GM12878 (cell line): ENCODE results near the gene EEFSEC. TPM values are rescaled to one million over a fixed set of nuclear protein-coding genes. Genes with fewer than 3 reads are reported as not detected.

Source experiments
- ATAC-seq: fragments of 200-7000 bp; cut with Tn5 transposase; 3 replicates; pipeline ENCODE4 v1.9.1; 2020; ENCODE audit warnings: mild to moderate bottlenecking, moderate library complexity
- BruUV-seq: library from RNA; stranded (reverse); fragments of 400-500 nt; replicated peaks from 2 replicates; lab custom pipeline; 2021; lab: Mats Ljungman, UMichigan
- CTCF ChIA-PET: fragments of 300-600 bp; sonication (Branson Sonifier 250); formaldehyde crosslinking; extraction: SDS; loops from one replicate; lab custom pipeline; 2021; ENCODE audit warnings: inconsistent platforms; lab: Yijun Ruan, JAX
- POLR2A ChIA-PET: fragments of 350-600 bp; formaldehyde crosslinking; extraction: SDS; loops from one replicate; lab custom pipeline; 2021; ENCODE audit warnings: inconsistent platforms; lab: Charles Lee
- RAD21 ChIA-PET: fragments of 300-600 bp; sonication (Branson Sonifier 250); formaldehyde crosslinking; loops from one replicate; lab custom pipeline; 2023; ENCODE audit warnings: antibody characterized with exemption; ENCODE audit not compliant: unreplicated experiment; lab: Charles Lee
- SMC1A ChIA-PET: fragments of 300-600 bp; sonication (Branson Sonifier 250); formaldehyde crosslinking; loops from one replicate; lab custom pipeline; 2023; ENCODE audit not compliant: unreplicated experiment, uncharacterized antibody; lab: Charles Lee
- DNase-seq: peaks from one replicate; pipeline ENCODE4 v3.0.0-alpha.2; 2011; ENCODE audit warnings: low read depth, low spot score
- FAIRE-seq: peaks from 3 replicates; lab custom pipeline; 2011; peaks lifted over from hg19 to GRCh38; lab: Jason Lieb, UNC
- H2AFZ ChIP-seq: 2 replicates; pipeline ENCODE4 v1.6.0; 2011; ENCODE audit warnings: low read depth, low read length, control low read depth; ENCODE audit not compliant: control insufficient read depth
- H3K27ac ChIP-seq: 2 replicates; pipeline ENCODE4 v1.5.1; 2011; ENCODE audit warnings: control low read depth; ENCODE audit not compliant: control insufficient read depth, insufficient read depth
- H3K27me3 ChIP-seq, 2 experiments: replicated peaks in 1 of 2; 2 replicates each; pipeline versions ENCODE4 v1.6.0 to v1.6.1; 2011; ENCODE audit warnings: low read length in 1 of 2; ENCODE audit not compliant: control insufficient read depth in 2 of 2, insufficient read depth in 2 of 2
- H3K36me3 ChIP-seq, 2 experiments: 2 replicates each; pipeline ENCODE4 v1.5.1; 2011; ENCODE audit warnings: low read length in 1 of 2; ENCODE audit not compliant: control insufficient read depth in 2 of 2, insufficient read depth in 2 of 2
- H3K4me1 ChIP-seq: 2 replicates; pipeline ENCODE4 v1.6.1; 2011; ENCODE audit warnings: mild to moderate bottlenecking, low read length, moderate library complexity, mixed read lengths; ENCODE audit not compliant: control insufficient read depth, insufficient read depth
- H3K4me2 ChIP-seq: 2 replicates; pipeline ENCODE4 v1.6.0; 2011; ENCODE audit warnings: control low read depth; ENCODE audit not compliant: control insufficient read depth, insufficient read depth
- H3K4me3 ChIP-seq: fragments of 200-600 bp; sonication (generic); 2 replicates; pipeline ENCODE4 v1.5.1; 2016
- H3K79me2 ChIP-seq: 2 replicates; pipeline ENCODE4 v1.6.0; 2011; ENCODE audit warnings: low read length; ENCODE audit not compliant: control insufficient read depth, insufficient read depth
- H3K9ac ChIP-seq: 2 replicates; pipeline ENCODE4 v1.8.0; 2011; ENCODE audit warnings: low read length, control low read depth, mixed read lengths; ENCODE audit not compliant: control insufficient read depth, insufficient read depth
- H3K9me3 ChIP-seq: replicated peaks from 3 replicates; pipeline ENCODE4 v1.5.1; 2011; ENCODE audit warnings: mild to moderate bottlenecking, low read length; ENCODE audit not compliant: control insufficient read depth, insufficient read depth
- H4K20me1 ChIP-seq: 2 replicates; pipeline ENCODE4 v1.6.0; 2011; ENCODE audit not compliant: control insufficient read depth, insufficient read depth
- HDAC2 ChIP-seq: fragments of 200-600 bp; sonication (generic); IDR thresholded peaks from 2 replicates; pipeline ENCODE4 v1.6.1; 2017
- IKZF2 ChIP-seq, 2 experiments: fragments of 450-650 bp; IDR thresholded peaks; 2 replicates each; pipeline ENCODE4 v1.6.1; 2017; ENCODE audit warnings: mild to moderate bottlenecking in 2 of 2, moderate library complexity in 2 of 2
- IRF5 ChIP-seq: fragments of 450-650 bp; IDR thresholded peaks from 2 replicates; pipeline ENCODE4 v1.6.1; 2017; ENCODE audit warnings: borderline replicate concordance
- KLF5 ChIP-seq: fragments of 450-650 bp; IDR thresholded peaks from 2 replicates; pipeline ENCODE4 v1.6.1; 2014; ENCODE audit warnings: mild to moderate bottlenecking; ENCODE audit not compliant: partially characterized antibody
- LARP7 ChIP-seq: fragments of 450-650 bp; IDR thresholded peaks from 2 replicates; pipeline ENCODE4 v1.6.1; 2017; ENCODE audit warnings: mild to moderate bottlenecking
- MTA2 ChIP-seq: fragments of 450-650 bp; IDR thresholded peaks from 2 replicates; pipeline ENCODE4 v1.6.1; 2016; ENCODE audit warnings: low read depth, mild to moderate bottlenecking, moderate library complexity
- NR2C2 ChIP-seq: IDR thresholded peaks from 2 replicates; pipeline ENCODE4 v1.6.1; 2011; ENCODE audit warnings: borderline replicate concordance, low read depth; ENCODE audit not compliant: control insufficient read depth, insufficient read length
- PAX5 ChIP-seq: IDR thresholded peaks from 2 replicates; pipeline ENCODE4 v1.6.1; 2011; ENCODE audit warnings: low read depth, low read length, borderline replicate concordance
- POLR2AphosphoS2 ChIP-seq: IDR thresholded peaks from 2 replicates; pipeline ENCODE4 v1.6.1; 2011; ENCODE audit warnings: low read depth, mild to moderate bottlenecking, low read length, improper control_type of control experiment, moderate library complexity
- RBBP5 ChIP-seq: fragments of 200-600 bp; sonication (generic); conservative IDR thresholded peaks from 2 replicates; pipeline ENCODE4 v1.6.1; 2016
- SMC3 ChIP-seq: IDR thresholded peaks from 2 replicates; pipeline ENCODE4 v1.6.1; 2011; ENCODE audit warnings: low read length, improper control_type of control experiment, borderline replicate concordance
- SUZ12 ChIP-seq: fragments of 200-600 bp; sonication (generic); IDR thresholded peaks from one replicate; pipeline ENCODE4 v1.6.1; 2018; ENCODE audit warnings: antibody characterized with exemption, mild to moderate bottlenecking; ENCODE audit not compliant: unreplicated experiment
- TCF12 ChIP-seq: IDR thresholded peaks from 2 replicates; pipeline ENCODE4 v1.6.1; 2011; ENCODE audit warnings: low read depth, mild to moderate bottlenecking, low read length
- YBX1 ChIP-seq: fragments of 450-650 bp; IDR thresholded peaks from 2 replicates; pipeline ENCODE4 v1.6.1; 2016; ENCODE audit warnings: antibody characterized with exemption
- ZNF274 ChIP-seq: IDR thresholded peaks from one replicate; pipeline ENCODE4 v1.8.0; 2011; ENCODE audit not compliant: insufficient read length, insufficient read depth
- WGBS: methylation state at CpG from one replicate; pipeline ENCODE4 v1.1.6; 2016; ENCODE audit warnings: low lambda C conversion rate; ENCODE audit not compliant: insufficient replicate concordance, insufficient coverage; ENCODE audit errors: missing lambda C conversion rate; 5-methylcytosine and 5-hydroxymethylcytosine counted together
- in situ Hi-C: fragments of 300-500 bp; cut with MboI; formaldehyde crosslinking; loops from 9 replicates; pipeline ENCODE4 v1.14.3; 2018; ENCODE audit warnings: mixed read lengths
- intact Hi-C: fragments of 100-400 bp; cut with micrococcal nuclease; formaldehyde crosslinking; loops from one replicate; pipeline ENCODE4 v1.14.2; 2022; ENCODE audit not compliant: unreplicated experiment
- polyA plus RNA-seq, 11 experiments: library from polyadenylated mRNA; depleted of rRNA in 4 of 11; unstranded in 6 of 11; stranded (reverse) in 5 of 11; fragments of >200 nt; fragmentation: Nextera tagmentation in 4 of 11; fragmentation: Illumina TruSeq in 1 of 11; extraction: Ambion mirVana in 4 of 11; extraction: Trizol in 1 of 11; gene quantifications; 1 replicate in 1 of 11; 2 replicates in 10 of 11; pipeline versions ENCODE4 v1.2.1 to v1.2.3, GENCODE V29; 2011 to 2016; ENCODE audit warnings: inconsistent platforms in 2 of 11, missing spikeins in 2 of 11, low read depth in 1 of 11
- total RNA-seq, 4 experiments: library from RNA; depleted of rRNA in 3 of 4; stranded (reverse); fragments of >200 nt in 3 of 4; fragmentation: Illumina TruSeq in 1 of 4; extraction: Trizol in 1 of 4; gene quantifications; 2 replicates each; pipeline versions ENCODE4 v1.2.1 to v1.2.3, GENCODE V29; 2013 to 2021
- TF ChIP-seq, protein P1 (sequence below): IDR thresholded peaks from 2 replicates; pipeline ENCODE4 v1.6.1; 2011; ENCODE audit warnings: low read depth, low read length, improper control_type of control experiment, borderline replicate concordance
- TF ChIP-seq, protein P2 (sequence below): fragments of 450-650 bp; IDR thresholded peaks from 2 replicates; pipeline ENCODE4 v1.6.1; 2017; ENCODE audit warnings: mild to moderate bottlenecking, moderate library complexity
- TF ChIP-seq, protein P3 (sequence below): fragments of 450-650 bp; IDR thresholded peaks from 2 replicates; pipeline ENCODE4 v1.6.1; 2017; ENCODE audit warnings: mild to moderate bottlenecking, low read depth, inconsistent platforms; ENCODE audit not compliant: poor library complexity, severe bottlenecking

Gene EEFSEC
- total and polyA plus RNA-seq, 10 of the 15 experiments (the other 5 are each of a cell fraction or from before 2014, with no cell fraction given): 0.29 to 29.1 (median 16.1) TPM

GRCh38 chr3:128111147-128111546, 42.1 kb upstream of the EEFSEC start:
- H3K27ac ChIP-seq: no peak overlapping the region
- intact Hi-C loops (no loop called here), in situ Hi-C loops (no loop called here)
- CTCF ChIA-PET: interaction anchor here (0.8 to 1.3 kb wide), 3 partner anchors 13 to 326 kb away, joined by 3 to 4 read pairs (median 3); partner anchors contain the start of gene RUVBL1
- ATAC-seq (no peak), FAIRE-seq (no peak), DNase-seq (no peak)
- no peak overlapping the region for H2AFZ ChIP-seq
- peaks cover 22% of the 10 kb centered on the region for H3K79me2 ChIP-seq
- RAD21 ChIA-PET: no interaction called here
- BruUV-seq: no TSS peak
- H3K36me3 ChIP-seq: peaks cover 2 to 16% of the 10 kb centered on the region in 2 experiments
- H4K20me1 ChIP-seq: no peaks in the 10 kb centered on the region
- no peak overlapping the region for H3K4me2 ChIP-seq
- H3K9ac ChIP-seq: no peak overlapping the region
- 95% methylated on average over 5 of the region's 5 CpGs for WGBS
- POLR2A ChIA-PET: no interaction called here
- no peaks in the 10 kb centered on the region for H3K9me3 ChIP-seq
- H3K27me3 ChIP-seq: no peaks in the 10 kb centered on the region
- peaks cover 17% of the 10 kb centered on the region for H3K4me1 ChIP-seq
- SMC1A ChIA-PET: interaction anchor here (0.5 to 1.2 kb wide), 3 partner anchors 8 to 16 kb away, joined by 3 read pairs; no protein-coding TSS in a partner anchor
- H3K4me3 ChIP-seq: no peak overlapping the region
- TF ChIP-seq NR2C2 (no peak), PAX5 (no peak), LARP7 (no peak), HDAC2 (no peak), ZNF274 (no peak), YBX1 (no peak), MTA2 (no peak), POLR2AphosphoS2 (no peak), IKZF2 (IDR thresholded peaks at IDR 0.05) (no peak), IRF5 (no peak), SUZ12 (no peak), RBBP5 (no peak), SMC3 (no peak), TCF12 (no peak), KLF5 (no peak)
- TF ChIP-seq, protein P1, sequence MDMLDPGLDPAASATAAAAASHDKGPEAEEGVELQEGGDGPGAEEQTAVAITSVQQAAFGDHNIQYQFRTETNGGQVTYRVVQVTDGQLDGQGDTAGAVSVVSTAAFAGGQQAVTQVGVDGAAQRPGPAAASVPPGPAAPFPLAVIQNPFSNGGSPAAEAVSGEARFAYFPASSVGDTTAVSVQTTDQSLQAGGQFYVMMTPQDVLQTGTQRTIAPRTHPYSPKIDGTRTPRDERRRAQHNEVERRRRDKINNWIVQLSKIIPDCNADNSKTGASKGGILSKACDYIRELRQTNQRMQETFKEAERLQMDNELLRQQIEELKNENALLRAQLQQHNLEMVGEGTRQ: no peak
- TF ChIP-seq, protein P2, sequence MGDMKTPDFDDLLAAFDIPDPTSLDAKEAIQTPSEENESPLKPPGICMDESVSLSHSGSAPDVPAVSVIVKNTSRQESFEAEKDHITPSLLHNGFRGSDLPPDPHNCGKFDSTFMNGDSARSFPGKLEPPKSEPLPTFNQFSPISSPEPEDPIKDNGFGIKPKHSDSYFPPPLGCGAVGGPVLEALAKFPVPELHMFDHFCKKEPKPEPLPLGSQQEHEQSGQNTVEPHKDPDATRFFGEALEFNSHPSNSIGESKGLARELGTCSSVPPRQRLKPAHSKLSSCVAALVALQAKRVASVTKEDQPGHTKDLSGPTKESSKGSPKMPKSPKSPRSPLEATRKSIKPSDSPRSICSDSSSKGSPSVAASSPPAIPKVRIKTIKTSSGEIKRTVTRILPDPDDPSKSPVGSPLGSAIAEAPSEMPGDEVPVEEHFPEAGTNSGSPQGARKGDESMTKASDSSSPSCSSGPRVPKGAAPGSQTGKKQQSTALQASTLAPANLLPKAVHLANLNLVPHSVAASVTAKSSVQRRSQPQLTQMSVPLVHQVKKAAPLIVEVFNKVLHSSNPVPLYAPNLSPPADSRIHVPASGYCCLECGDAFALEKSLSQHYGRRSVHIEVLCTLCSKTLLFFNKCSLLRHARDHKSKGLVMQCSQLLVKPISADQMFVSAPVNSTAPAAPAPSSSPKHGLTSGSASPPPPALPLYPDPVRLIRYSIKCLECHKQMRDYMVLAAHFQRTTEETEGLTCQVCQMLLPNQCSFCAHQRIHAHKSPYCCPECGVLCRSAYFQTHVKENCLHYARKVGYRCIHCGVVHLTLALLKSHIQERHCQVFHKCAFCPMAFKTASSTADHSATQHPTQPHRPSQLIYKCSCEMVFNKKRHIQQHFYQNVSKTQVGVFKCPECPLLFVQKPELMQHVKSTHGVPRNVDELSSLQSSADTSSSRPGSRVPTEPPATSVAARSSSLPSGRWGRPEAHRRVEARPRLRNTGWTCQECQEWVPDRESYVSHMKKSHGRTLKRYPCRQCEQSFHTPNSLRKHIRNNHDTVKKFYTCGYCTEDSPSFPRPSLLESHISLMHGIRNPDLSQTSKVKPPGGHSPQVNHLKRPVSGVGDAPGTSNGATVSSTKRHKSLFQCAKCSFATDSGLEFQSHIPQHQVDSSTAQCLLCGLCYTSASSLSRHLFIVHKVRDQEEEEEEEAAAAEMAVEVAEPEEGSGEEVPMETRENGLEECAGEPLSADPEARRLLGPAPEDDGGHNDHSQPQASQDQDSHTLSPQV: no peak
- TF ChIP-seq, protein P3, sequence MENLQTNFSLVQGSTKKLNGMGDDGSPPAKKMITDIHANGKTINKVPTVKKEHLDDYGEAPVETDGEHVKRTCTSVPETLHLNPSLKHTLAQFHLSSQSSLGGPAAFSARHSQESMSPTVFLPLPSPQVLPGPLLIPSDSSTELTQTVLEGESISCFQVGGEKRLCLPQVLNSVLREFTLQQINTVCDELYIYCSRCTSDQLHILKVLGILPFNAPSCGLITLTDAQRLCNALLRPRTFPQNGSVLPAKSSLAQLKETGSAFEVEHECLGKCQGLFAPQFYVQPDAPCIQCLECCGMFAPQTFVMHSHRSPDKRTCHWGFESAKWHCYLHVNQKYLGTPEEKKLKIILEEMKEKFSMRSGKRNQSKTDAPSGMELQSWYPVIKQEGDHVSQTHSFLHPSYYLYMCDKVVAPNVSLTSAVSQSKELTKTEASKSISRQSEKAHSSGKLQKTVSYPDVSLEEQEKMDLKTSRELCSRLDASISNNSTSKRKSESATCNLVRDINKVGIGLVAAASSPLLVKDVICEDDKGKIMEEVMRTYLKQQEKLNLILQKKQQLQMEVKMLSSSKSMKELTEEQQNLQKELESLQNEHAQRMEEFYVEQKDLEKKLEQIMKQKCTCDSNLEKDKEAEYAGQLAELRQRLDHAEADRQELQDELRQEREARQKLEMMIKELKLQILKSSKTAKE: no peak
